Retinal pigment epithelial cell (primary cell): ENCODE results near the gene F11R.

Source experiments
- DNase-seq: peaks from one replicate; pipeline ENCODE4 v3.0.0-alpha.2; 2010; ENCODE audit warnings: low read depth
- H3K4me3 ChIP-seq: 2 replicates; pipeline ENCODE4 v1.5.1; 2011; ENCODE audit warnings: mild to moderate bottlenecking, low read length, control low read depth, moderate library complexity
- TF ChIP-seq, protein P1 (sequence below): conservative IDR thresholded peaks from 2 replicates; pipeline ENCODE4 v1.5.1; 2011; ENCODE audit warnings: low read depth, low read length, control low read depth, inconsistent platforms

The F11R gene

DNA sequence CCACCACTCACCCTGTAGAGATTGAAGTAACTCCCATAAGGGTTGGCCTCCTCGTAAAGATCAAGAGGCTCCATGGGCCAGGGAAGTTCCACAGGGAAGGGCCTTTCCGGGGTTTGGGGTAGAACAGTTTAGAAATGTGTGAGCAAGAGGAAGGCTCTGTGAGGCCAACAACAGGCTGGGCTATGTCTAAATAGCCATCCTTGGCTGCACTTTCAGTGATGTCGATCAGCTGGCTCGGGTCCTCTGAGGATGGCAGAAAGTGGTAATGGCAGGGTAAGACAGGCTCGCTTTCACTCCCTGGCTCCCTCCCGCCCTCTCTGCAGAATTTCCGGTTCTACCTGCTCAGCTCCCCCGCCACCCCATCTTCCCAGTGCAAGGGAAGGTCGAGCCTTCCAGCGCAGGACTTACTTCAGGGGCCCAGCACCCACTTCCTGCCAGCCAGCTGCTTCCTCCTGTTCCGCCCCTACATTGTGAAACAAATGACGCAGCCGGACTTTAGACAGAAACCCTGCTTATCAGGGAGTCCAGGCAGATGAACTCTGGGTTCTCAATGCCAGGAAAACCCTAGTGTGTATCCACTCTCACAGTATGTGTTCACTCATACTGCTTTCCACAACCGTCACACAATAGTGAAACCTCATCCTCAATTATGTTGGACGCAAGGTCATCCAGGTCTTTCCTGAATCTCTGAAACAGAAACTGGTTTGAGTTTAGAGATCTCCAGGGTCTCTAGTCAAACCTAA is 7.3 kb downstream of the F11R start:
- DNase-seq = no peak
- H3K4me3 ChIP-seq = no peak overlapping the region
- TF ChIP-seq, protein P1, sequence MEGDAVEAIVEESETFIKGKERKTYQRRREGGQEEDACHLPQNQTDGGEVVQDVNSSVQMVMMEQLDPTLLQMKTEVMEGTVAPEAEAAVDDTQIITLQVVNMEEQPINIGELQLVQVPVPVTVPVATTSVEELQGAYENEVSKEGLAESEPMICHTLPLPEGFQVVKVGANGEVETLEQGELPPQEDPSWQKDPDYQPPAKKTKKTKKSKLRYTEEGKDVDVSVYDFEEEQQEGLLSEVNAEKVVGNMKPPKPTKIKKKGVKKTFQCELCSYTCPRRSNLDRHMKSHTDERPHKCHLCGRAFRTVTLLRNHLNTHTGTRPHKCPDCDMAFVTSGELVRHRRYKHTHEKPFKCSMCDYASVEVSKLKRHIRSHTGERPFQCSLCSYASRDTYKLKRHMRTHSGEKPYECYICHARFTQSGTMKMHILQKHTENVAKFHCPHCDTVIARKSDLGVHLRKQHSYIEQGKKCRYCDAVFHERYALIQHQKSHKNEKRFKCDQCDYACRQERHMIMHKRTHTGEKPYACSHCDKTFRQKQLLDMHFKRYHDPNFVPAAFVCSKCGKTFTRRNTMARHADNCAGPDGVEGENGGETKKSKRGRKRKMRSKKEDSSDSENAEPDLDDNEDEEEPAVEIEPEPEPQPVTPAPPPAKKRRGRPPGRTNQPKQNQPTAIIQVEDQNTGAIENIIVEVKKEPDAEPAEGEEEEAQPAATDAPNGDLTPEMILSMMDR = no peak

DNA sequence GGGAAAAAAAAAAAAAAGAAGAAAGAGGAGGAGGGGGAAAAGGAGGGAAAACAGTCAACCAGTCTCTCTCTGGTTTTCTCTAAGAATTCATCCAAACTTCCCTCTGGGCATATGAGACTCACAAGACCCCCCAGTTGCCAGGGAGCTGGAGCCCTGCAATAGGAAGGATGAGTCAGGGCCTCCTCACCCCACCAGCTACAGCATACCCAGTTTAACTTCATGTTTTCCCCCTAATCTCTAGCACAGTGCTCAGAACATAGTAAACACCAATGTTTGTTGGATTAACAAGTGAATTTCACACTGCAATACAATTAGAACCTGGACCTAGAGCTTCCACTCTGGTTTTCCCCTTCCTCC is 7.8 kb downstream of the F11R start:
- DNase-seq = no peak
- TF ChIP-seq, protein P1 = no peak
- no peak overlapping the region for H3K4me3 ChIP-seq

DNA sequence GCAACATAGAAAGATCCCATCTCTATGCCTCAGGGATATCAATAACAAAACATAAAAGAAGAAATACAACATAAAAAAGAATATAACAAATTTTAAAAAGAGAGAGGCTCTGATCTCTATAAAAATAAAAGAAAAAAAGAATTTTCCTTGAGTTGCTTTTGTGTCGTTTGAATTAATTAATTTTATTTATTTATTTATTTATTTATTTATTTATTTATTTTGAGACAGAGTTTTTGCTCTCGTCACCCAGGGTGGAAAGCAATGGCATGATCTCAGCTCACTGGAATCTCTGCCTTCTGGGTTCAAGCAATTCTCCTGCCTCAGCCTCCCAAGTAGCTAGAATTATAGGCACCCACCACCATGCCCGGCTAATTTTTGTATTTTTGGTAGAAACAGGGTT is 8.5 kb downstream of the F11R start:
- no peak for DNase-seq
- TF ChIP-seq, protein P1 = no peak
- H3K4me3 ChIP-seq = no peak overlapping the region

DNA sequence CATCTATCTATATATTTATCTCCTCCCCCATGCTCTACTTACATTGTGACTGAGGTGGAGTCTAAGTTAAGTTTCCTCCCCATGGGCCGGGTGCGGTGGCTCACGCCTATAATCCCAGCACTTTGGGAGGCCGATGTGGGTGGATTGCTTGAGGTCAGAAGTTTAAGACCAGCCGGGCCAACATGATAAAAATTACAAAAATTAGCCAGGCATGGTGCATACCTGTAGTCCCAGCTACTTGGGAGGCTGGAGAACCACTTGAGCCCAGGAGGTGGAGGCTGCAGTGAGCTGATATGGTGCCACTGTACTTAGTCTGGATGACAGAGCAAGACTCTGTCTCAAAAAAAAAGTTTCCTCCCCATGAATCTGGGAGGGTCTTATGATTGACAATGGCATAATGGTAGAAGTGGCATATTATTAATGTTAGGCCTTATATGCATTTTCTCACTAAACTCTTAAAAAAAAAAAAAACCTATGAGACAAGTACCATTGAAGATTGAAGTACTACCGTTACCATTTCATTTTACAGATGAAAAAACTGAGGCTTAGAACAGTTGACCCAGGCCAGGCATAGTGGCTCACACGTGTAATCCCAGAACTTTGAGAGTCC is 11.2 kb downstream of the F11R start:
- no peak for DNase-seq
- TF ChIP-seq, protein P1 = no peak
- H3K4me3 ChIP-seq = no peak overlapping the region

DNA sequence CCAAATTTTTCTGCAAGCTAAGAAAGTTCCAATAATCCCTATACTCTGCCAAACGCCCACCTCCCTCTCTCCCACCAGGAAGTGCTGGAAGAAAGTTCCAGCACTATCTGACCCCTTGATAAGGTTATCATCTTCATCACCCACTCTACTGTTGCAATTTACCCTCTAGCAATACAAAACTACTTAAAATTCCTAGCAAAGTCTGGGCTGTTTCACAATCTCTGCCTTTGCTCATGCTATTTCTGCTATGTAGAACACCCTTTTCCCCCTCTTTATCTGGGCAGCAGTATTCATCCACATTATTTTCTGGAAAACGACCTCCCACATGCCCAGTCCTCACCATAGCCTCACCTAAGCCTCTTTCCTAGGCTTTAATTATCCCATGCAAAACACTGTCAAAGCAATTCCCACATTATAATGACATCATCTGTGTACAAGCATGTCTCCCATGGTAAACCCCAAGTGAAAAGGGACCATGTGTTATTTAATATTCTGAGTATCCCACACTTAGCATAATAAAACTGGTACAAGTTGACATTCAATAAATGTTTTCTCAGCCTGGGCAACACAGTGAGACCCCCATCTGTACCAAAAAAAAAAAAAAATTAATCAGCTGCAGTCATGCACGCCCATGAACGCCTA is 12.0 kb downstream of the F11R start:
- peak; percentile 22 for DNase-seq
- TF ChIP-seq, protein P1 = no peak
- H3K4me3 ChIP-seq = no peak overlapping the region

DNA sequence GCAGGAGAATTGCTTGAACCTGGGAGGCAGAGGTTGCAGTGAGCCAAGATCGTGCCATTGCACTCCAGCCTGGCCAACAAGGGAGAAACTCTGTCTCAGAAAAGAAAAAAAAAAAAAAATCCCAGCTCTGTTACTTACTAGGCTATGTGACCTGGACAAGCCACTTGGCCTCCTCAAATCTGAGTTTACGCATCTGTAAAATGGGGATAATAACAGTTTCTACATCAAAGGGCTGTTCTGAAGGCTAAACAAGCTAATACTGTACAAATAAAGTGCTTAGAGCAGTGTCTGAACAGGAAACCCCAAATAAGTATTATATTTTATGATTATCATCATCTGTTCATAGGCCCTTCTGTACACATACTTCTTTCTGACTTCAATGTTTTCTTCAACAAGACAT is 13.6 kb downstream of the F11R start:
- DNase-seq = no peak
- no peak overlapping the region for H3K4me3 ChIP-seq
- TF ChIP-seq, protein P1 = no peak
